Cerebellar nuclear complex (tissue), 1 donor: ENCODE results near the gene AVP.

ENCODE experiments used
- DNase-seq, 2 experiments: peaks; one replicate each; lab custom pipeline; 2025; lab: John Stamatoyannopoulos, UW

AVP gene

DNA sequence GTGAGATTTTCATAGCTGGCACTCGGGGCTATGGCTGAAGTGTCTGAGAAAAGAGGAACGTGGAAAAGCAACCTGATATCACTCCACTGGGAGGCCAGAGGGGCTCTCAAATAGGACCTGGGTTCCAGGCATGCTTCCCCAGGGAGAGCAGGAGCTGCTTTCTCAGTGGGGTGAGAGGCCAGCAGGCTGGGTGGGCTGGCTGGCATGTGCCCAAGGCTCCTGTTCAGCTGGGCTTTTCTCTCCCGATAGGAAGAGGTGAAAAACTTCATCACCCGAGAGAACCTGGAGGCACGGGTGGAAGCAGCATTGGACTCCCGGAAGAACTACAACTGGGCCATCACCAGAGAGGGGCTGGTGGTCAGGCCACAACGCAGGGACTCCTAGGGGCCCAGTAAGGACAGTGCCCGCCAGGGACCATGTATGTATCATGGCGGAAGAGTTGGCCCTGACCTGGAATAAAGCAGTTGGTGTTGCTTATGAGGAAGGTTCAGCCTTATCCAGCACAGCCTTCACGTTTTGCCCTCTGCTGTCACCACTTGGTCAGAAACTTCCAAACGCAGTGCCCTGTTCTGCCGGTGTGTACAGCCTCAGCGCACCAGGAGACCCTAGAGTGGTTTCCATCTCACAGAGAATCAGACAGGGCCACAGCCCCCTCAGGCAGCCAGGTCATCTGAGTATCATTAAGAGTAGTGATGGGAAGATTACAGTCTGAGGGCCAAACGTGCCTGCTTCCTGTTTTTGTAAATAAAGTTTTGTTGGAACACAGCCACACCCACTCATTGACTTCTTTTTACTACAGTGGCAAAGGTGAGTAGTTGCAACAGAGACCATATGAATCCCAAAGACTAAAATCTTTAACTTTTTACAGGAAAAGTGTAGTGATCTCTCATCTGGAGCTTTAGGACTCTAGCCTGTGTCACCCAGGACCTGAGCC lies 36.8 kb downstream of the AVP start:
- DNase-seq: no peak

DNA sequence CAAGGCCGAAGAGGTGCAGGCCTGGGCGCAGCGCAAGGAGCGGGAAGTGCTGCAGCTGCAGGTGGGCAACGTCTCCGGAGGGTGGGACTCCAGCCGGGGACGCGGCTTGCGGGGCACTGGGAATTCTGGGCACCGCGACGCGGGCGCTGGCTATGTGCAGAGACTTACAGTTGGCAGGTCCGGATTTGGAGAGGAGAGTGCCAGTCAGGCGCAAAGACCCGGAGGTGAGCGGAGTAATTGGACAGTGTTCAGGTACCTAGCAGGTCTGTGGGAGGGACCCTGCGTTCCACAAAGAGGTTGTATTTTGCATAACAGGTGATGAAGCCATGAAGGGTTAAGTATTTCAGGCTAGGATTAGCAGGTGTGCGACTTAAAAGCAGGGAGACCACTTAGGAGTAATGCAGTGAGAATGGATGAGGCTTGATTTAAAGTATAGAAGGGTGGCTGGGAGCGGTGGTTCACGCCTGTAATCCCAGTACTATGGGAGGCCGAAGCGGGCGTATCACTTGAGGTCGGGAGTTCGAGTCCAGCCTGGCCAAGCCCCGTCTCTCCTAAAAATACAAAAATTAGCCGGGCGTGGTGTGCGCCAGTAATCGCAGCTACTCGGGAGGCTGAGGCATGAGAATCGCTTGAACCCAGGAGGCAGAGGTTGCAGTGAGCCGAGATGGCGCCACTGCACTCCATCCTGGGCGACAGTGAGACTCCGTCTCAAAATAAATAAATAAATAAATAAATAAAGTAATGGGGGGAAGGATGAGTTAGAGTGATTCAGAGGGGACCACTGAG lies 37.7 kb downstream of the AVP start:
- no peak for DNase-seq

DNA sequence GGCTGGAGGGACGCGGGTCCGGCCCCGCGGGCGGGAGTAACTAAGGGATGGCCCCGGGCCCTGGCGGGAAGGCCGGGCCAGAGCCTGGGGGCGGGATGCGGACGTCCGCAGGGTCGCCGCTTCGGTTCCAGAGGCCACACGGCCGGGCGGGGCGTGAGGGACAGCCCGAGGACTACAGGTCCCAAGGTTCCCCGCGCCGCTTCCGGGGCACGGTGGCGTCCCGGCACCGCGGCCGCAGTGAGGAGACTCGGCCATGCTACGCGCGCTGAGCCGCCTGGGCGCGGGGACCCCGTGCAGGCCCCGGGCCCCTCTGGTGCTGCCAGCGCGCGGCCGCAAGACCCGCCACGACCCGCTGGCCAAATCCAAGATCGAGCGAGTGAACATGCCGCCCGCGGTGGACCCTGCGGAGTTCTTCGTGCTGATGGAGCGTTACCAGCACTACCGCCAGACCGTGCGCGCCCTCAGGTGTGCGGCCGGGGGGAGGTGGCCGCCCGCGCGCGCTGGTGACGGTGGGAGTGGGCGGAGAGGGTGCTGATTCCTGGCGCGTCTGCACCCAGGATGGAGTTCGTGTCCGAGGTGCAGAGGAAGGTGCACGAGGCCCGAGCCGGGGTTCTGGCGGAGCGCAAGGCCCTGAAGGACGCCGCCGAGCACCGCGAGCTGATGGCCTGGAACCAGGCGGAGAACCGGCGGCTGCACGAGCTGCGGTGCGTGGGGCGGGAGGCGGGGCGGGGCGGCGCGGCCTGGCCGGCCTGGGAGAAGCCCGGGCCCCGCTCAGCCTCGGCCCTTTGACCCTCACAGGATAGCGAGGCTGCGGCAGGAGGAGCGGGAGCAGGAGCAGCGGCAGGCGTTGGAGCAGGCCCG lies 38.5 kb downstream of the AVP start, which contains the start of gene MRPS26:
MRPS26 (plus strand) TSS at position 237 of the 861 bp plus-strand sequence; CDS start at position 254, 17 bp downstream.
- peak in 1 of 2 experiments; percentile 85 for DNase-seq

DNA sequence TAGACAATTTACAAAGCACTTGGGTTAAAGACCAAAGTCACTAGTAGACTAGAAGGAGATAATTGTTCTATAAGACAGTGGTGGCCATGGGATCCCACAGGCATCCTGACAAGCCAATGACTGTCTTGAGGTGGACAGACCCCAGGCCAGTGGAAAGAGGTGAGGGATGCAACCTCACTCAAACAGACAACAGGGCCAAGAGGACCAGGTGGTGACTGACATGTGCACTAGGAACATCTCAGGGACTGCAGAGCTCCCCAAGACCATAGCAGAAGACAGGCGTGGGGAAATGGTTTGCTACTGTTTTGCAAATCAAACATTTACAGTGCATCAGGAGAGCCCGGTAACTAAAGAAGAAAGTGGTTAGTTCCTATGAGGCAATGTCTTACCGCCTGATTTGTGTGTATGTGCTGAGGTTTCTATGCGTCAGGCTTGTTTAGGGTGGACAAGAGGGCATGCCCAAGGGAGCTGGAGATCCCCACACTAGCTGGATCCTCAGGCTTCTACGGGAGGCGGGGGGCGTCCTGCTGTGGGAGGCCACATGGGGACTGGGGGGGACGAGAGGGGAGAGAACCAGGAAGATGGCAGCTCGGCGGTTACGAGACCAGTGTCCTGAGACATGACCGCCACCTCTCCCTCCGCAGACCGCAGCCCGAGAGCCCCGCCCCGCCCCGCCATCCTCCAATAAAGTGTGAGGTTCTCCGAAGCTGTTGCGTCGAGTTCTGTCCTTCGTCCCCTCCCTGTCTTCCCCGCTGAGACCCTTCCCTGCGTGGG lies 39.3 kb downstream of the AVP start:
- peak in 1 of 2 experiments; percentile 85 for DNase-seq

DNA sequence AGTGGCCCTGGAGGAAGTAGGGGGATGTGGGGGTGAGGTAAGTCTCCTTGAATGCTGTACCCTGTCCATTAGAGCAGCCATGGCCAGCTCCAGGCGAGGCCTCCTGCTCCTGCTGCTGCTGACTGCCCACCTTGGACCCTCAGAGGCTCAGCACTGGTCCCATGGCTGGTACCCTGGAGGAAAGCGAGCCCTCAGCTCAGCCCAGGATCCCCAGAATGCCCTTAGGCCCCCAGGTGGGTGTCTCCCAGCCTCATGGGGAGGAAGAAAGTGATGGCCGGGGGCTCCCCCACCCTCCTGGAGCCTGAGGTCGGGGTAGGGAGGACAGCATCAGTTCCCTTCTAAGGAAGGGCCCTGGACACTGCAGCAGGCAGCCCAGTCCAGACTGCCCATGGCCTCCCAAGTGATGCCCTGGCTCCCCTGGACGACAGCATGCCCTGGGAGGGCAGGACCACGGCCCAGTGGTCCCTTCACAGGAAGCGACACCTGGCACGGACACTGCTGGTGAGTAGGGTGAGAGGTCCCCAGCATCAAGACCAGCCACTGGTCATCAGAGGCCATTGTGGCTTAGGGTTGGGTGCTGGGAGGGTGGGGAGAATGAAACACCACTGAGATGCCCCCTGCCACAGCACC lies 40.1 kb downstream of the AVP start:
- no peak for DNase-seq

DNA sequence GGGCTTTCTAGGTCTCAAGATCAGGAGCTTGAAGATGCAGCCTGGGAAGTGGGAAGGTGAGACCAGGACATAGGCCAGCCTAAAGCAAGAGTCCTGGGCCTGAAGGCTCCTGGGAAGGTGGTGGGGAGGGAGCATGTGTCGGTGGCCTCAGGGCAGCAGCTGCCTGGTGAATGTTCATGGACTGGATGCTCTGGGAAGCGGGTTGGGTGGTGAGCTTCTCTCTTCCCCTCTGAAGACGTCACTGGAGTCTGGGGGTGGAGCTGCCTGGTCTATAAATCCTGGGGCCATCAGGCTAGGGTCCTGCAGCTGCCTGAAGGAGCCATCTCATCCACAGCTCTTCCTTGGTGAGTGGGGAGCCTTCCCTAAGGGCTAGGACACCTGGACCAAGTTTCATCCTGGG lies 41.2 kb downstream of the AVP start, which contains the start of gene GNRH2:
GNRH2 (plus strand) TSS at position 301 of the 400 bp plus-strand sequence. CDS start 793 bp downstream, outside the sequence.
- DNase-seq: no peak

DNA sequence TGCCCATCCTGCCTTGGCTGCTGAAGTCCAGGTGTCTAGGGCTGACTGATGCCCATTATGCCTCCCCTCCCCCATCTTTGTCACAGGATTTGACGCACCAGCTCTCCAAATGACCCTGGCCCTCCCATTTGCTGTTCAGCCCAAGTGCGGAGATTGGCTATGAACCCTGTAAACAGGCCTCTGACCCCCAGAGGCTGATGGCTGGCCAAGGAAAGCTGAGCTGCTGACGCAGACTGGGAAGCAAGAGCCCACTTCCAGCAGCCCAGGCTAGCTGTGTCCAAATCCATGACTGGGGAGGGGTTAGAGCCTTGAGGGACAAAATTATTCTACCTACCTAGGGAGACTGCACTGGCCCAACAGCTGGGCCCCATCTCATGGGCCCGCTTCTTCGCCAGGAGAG lies 41.9 kb downstream of the AVP start:
- no peak for DNase-seq

DNA sequence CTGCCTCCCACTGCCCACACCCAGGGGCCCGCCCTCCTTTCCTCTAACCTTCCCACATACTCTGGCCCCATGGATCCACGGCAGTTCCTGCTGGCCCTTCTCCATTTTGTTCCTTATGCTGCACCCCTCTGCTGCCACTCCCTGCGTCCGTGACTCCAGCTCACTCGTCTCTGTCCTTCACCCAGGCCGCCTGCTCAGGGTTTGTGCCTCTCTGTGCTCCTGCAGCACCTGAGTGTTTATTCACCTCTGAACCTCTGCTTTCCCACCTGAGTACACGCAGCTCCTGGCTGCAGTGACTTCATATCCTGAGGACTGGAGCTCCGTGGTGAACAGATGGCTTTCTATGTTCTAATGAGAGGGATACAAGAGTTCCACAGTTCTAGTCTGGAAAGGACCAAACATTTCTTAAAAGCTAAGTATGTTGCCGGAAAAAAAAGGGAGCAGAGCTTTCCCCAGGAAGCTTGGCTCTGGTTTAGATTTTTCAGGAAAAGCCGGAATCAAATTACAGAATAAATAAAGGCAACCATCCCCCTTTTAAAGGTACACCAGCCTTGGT lies 42.6 kb downstream of the AVP start:
- no peak for DNase-seq

DNA sequence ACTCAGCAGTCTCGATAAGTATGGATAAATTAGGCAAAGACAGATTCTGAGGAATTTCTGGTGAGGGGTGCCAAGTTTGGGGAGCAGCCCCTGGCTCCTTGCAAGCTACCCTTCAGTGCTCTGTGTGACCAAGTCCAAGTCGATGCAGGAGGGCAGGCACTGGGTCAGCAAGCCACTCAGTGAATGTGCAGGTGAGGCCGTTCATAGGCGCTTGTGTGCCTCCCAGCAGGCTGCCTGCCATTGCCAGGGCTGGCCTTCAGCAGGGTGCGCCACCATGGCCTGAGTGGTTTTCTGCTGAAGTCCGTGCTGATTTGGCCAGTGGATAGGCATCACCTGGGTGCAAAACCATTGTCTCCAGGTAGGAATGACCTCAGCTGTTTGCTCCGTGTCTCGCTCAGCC lies 44.4 kb downstream of the AVP start:
- no peak for DNase-seq

DNA sequence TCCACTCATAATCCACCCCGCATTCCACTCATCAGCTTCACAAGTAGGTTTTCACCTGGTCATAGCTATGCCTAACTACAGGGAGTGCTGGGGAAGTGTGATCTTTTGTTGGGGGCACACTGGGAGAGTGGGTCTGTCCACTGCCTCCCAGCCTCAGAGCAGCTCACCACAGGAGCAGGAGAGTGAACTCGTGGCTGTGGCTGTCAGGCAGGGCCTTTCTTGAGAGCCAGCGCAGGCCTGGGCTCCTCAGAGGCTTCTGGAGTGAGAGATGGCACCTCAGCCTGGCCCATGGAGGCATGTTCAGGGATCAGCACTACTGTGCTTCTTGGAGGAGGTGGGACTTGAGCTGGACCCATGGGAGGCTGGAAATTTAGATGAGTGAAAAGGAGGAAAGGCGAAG lies 45.1 kb downstream of the AVP start:
- no peak for DNase-seq

DNA sequence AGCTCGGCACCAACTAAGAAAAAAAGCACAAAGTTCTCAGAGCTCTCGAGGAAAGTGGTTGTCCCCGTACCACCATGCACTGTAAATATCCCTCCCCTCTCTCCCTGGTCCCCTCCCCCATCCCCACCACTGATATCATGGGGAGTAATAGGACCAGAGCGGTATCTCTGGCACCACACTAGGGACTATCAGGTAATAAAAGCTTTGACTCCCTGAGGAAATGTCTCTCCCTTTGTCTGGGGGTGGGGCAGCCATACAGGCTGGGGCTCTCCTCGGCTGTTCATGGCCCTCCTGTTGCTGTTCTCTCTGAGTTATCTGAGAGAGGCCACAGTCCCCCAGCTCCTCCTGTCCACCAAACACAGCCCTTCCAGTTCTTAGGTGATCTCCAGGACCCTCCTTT lies 46.1 kb downstream of the AVP start:
- no peak for DNase-seq

DNA sequence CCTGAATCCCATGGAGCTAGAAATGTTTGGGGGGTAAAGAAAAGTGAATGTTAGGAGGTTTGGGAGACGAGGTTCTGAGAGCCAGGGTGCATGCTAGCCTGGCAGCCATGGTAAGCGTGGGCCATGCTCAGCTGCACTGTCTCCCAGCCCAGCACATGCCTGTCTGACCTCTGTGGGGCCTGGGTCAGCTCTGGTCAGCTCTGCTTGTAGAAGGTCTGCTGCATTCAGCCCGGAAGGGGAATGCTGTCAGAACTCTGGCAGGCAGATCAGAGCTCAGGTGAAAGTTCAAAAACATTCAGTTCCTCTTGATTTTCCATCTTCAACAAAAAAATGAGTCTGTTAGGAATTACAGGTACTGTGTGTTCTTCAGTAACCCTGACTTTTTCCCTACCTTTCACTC lies 46.9 kb downstream of the AVP start:
- DNase-seq: no peak

DNA sequence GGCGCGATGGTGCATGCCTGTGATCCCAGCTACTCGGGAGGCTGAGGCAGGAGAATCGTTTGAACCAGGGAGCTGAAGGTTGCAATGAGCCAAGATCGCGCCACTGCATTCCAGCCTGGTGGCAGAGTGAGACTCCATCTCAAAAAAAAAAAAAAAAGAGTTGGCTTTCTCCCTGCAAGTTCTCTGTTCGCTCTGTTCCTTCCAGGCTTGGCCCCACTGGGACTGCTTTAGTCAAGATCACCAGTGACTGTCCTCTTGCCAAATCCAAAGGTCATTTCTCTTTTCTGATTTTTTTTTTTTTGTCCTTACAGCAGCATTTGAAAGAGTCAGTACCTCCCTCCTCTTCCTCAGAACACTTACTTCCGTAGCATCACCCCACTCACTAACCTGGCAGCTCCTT lies 51.9 kb downstream of the AVP start:
- no peak for DNase-seq
